Activated CD4-positive, CD25-positive, alpha-beta regulatory T cell (primary cell): ENCODE measurements around the gene A1BG.

ENCODE experiments used
- DNase-seq, 4 experiments: peaks; one replicate each; lab custom pipeline; 2025; lab: John Stamatoyannopoulos, UW

The A1BG gene, protein sequence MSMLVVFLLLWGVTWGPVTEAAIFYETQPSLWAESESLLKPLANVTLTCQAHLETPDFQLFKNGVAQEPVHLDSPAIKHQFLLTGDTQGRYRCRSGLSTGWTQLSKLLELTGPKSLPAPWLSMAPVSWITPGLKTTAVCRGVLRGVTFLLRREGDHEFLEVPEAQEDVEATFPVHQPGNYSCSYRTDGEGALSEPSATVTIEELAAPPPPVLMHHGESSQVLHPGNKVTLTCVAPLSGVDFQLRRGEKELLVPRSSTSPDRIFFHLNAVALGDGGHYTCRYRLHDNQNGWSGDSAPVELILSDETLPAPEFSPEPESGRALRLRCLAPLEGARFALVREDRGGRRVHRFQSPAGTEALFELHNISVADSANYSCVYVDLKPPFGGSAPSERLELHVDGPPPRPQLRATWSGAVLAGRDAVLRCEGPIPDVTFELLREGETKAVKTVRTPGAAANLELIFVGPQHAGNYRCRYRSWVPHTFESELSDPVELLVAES

GRCh38 chr19:58352760-58353671 lies at the start of gene A1BG:
Gene A1BG, minus strand, starts transcription at chr19:58353492. Its CDS starts 55 bp downstream, at chr19:58353437.
- no peak for DNase-seq

DNA sequence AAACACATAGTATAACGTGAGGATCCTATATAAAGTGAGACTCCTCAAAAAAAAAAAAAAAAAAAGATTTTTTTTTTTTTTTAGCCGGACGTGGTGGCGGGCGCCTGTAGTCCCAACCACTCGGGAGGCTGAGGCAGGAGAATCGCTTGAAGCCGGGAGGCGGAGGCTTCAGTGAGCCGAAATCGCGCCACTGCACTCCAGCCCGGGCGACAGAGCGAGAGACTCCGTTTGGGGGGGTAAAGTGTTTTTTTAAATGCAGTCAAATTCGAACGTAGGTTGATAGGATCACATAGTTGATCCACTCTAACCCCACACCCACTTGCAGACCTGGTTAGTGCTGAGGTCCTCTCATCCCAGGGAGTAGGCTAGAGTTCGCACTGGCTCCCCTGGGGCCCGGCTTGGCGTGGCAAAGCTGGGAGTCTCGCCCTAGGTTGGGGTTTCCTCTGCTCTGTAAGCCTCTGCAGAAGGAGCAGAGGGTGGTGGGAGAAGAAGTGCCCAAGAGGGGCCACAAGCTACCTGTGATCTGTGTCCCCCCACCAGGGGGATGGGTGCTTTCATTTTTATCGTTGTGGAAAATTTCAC lies 48.6 kb upstream of the A1BG start:
- no peak for DNase-seq

DNA sequence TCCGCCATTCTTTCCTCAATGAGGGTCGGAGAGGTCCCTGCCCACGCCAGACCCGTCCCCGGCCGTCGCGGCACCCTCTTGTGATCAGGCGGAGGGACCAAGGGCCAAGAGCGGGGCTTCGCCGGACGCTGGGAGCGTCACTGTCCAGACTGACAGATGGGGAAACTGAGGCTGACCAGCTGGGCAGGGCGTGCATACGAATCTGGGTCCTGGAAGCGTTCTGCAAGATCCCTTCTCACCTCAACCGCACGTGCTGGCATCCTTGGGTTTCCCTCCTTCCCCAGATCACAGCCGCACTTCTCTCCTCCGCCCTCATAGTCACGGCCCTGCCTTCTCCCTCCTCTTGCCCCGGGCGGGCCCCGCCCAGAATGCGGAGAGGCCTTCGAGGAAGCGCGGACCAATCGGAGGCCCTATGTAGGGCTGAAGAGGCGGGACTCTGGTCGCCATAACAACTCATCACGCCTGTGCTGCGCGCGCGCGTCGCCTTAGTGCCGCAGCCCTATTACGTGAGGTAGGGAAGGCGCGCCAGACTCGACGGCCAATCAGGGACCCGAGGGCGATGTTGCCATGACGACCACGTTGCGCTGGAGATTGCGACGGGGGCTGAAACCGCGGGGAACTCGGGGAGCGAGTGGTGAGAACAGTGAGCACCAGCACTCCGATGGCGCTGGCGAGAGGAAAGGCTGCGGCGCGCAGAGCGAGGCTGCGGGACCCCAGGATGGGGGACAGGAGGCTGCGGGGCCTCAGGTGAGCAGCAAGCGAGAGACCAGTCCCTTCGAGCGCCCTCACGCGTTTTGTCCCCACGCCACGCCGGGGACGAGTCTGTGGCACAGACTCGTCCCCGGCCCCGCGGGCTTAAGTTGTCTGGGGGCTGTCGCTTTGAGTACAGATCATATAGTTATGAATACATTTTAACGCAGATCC lies 47.9 kb upstream of the A1BG start:
- DNase-seq = peak; percentile 92 to 98 (median 98)

DNA sequence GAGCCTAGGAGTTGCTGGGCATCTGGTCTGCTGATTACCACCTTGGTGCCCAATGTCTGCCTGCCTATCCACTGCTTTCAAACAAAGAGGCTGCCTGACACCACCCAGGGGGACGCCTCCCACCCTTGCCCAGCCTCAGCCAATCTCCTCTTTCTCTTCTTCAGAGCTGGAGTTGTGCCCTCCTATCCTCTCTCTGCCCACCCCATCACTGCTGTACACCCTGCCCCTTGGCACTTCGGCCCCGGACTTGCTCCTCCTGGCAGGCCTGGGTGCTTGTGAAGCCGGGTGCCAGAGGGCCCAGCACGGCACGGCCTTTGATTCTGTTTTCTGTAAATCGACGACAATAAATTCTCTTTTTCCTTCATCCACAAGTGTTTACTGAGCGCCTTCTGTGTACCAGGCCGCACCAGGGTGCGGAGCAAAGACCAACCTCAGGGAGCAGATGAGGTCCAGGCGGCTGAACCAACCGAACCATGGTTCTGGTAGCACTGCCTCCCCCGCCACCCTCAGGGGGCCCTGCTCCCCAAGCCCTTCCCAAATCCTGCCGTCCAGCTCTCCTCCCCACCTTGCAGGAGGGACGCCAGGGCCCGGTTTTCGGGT lies 47.1 kb upstream of the A1BG start:
- no peak for DNase-seq

- DNase-seq = no peak
Observed at GRCh38 chr19:58399903-58400302, 46.6 kb upstream of the A1BG start.

DNA sequence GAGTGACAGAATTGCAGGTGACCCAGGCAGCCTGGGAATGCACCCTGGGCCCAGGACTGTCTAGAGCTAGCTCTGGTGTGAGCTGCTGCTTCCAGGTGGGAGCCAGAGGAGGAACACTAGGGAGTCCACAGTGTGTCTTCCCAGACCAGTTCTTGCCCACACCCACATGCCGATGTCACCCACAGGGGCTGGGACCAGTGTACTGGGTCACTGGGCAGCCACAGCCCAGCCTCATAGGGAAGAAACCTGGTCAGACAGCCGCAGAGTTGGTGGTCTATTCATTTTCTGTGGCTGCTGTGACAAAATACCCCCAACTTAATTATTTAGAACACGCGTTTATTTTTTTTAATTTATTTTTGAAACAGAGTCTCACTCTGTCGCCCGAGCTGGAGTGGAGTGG lies 45.3 kb upstream of the A1BG start:
- no peak for DNase-seq

GRCh38 chr19:58398087-58398486 lies 44.8 kb upstream of the A1BG start:
- no peak for DNase-seq

GRCh38 chr19:58397533-58398037 lies 44.3 kb upstream of the A1BG start:
- no peak for DNase-seq

DNA sequence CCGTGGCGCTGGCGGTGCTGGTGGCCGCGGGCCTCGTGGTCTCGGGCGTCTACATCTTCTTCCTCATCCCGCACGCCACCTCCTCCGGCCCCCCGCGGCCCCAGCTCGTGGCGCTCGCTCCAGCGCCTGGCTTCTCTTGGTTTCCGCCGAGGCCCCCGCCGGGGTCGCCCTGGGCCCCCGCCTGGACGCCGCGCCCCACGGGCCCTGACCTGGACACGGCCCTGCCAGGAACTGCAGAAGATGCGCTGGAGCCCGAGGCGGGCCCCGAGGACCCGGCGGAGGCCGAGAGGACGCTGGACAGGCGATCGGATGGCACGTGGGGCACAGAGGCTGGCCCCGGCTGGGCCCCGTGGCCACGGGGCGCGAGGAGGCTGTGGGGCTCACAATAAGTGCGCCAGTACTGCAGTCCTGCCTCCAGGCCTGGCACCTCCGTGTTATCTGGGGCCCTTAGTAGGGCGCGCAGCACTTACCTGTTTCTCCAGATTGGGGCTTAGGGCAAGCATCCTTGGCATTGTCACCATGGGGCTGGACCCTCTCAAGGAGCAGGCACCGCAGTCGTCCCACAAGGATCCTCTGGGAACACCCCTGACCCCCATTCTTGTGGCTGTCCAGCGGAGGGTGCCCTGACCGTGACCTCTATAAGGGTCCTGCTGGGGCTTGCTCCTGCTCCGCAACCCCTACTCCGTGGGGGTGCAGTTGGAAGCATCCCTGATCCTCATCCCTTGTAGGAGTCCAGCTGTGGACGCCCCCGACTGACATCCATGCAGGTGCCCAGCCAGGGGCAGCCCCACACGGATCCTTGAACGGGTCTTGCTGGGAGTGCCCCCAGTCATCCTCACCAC lies 43.6 kb upstream of the A1BG start:
- no peak for DNase-seq

DNA sequence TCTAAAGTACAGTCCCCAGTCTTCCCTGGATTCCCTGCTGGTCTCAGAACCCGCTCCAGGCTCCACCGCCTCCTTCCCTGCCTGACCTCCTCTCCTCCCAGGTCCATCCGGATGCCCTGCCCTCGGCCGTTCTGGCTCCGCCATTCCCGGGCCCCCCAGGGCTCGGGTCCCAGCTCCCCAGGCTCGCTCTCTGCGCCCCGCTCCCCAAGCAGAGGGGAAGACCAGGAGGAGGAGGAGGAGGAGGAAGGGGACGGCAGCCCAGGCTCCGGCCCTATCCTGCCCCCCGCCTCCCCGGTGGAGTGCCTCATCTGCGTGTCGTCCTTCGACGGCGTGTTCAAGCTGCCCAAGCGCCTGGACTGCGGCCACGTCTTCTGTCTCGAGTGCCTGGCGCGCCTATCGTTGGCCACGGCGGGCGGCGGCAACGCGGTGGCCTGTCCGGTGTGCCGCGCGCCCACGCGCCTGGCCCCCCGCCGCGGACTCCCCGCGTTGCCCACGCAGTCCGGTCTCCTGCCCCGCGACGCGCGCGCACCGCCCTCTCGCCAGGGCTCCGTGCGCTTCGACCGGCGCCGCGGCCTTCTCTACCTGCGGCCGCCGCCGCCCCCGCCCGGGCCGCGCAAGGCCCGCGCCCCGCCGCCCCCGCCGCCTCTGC lies 42.8 kb upstream of the A1BG start:
- DNase-seq = no peak

- DNase-seq = no peak
Observed at GRCh38 chr19:58395220-58395978, 42.1 kb upstream of the A1BG start, which contains the start of gene RNF225. Gene RNF225, plus strand, starts transcription at chr19:58395656. Its CDS starts 434 bp downstream, at chr19:58396090.

DNA sequence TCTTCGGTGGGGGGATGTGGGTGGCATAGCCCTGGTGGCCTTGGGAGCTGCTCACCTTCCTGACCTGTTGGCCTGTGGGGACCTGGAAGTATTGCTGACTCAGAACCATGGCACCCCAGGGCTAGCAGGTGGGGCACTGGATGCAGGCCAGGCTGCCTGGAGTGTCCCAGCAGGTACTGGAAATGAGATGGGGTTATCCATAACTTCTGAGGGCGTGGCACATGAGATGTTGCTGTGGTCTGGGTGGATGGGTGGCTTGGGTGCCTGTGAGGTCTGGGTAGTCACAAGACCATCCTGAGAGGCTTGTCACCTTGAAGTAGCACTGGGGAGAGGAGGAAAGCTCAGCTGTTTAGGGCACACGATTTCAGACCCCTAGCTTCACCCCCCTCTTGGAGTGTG lies 41.5 kb upstream of the A1BG start:
- no peak for DNase-seq

DNA sequence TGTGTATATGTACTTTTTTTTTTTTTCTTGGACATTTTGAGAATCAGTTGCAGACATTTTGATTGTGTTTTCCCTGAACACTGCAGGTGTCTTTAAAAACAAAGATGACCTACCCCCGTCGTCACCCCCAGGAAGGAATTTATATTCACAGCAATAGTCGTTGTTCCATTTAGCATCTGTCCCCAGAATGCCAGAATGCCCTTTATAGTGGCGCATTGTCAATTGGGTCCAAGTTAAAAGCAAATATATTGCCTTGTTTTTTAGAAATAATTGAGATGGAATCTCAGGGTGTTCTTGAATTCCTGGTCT lies 40.4 kb upstream of the A1BG start:
- no peak for DNase-seq

- no peak for DNase-seq
Observed at GRCh38 chr19:58392945-58393724, 39.8 kb upstream of the A1BG start.

- DNase-seq = no peak
Observed at GRCh38 chr19:58388175-58388526, 34.9 kb upstream of the A1BG start.

DNA sequence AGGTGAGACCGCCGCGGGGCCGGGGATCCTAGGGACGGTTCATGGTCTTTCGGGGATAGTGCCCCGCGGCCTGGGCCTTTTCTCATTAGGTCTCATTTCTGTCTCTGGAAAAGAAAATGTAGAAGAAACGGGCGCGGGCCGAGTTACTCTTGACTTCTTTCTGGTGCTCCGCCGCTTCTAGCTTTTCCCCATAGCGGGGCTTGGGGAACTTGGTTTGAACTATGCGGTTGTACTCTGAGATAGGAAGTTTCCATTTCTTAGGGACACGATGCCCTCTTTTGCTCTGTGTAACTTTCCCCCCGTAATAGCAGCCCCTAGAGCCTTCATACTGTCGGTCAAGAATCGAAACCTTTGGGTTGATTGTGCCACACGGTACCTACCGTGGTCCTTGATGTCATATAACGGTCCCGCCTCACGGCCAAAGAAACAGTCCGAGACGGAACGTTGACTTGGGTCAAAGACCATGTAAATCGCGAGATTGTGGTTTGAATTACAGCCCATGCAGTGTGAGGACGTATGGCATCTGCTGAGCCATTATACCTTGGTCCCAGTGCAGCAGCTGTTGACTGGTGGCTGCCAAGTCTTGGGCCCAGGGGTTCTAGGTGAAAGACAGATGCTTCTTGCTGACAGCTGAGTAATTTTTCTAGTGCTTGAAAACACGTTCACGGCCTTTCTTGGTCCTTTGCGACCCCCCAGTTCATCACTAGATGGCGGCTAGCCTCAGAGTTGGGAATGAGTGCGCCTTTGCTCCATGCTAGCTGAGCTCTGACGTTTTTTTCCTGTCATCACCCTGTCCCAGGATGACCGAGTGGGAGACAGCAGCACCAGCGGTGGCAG lies 34.3 kb upstream of the A1BG start:
- no peak for DNase-seq
